Breast epithelium (tissue), 4 donors: ENCODE data around the gene RSU1. TPM values are rescaled to one million over a fixed set of nuclear protein-coding genes. Genes with fewer than 3 reads are reported as not detected.

ENCODE experiments used
- DNase-seq, 2 donors: peaks; one replicate each; pipeline ENCODE4 v3.0.0-alpha.2; 2019; ENCODE audit warnings: low spot score in 2 of 2
- H3K27ac ChIP-seq, 2 donors: fragments of 200-600 bp; sonication (generic) in 1 of 2; one replicate each; pipeline ENCODE4 v1.5.1; 2016 to 2019; ENCODE audit warnings: mild to moderate bottlenecking in 1 of 2
- H3K27me3 ChIP-seq, 2 donors: fragments of 200-600 bp; sonication (generic) in 1 of 2; one replicate each; pipeline versions ENCODE4 v1.5.1 to v1.6.0; 2017 to 2019; ENCODE audit warnings: control low read depth in 1 of 2, mild to moderate bottlenecking in 1 of 2
- H3K36me3 ChIP-seq: fragments of 200-600 bp; one replicate; pipeline ENCODE4 v1.5.1; 2019
- H3K4me1 ChIP-seq, 2 donors: fragments of 200-600 bp; sonication (generic); one replicate each; pipeline ENCODE4 v1.5.1; 2016 to 2019; ENCODE audit warnings: control low read depth in 1 of 2
- H3K4me3 ChIP-seq, 3 donors: fragments of 200-600 bp; sonication (generic); 1 replicate in 2 of 3; 2 replicates in 1 of 3; pipeline ENCODE4 v1.5.1; 2016 to 2019; ENCODE audit warnings: mild to moderate bottlenecking in 3 of 3, moderate library complexity in 2 of 3
- H3K9me3 ChIP-seq, 2 donors: fragments of 200-600 bp; sonication (generic) in 1 of 2; one replicate each; pipeline ENCODE4 v1.5.1; 2016 to 2019; ENCODE audit warnings: control low read depth in 1 of 2
- POLR2A ChIP-seq: fragments of 450-650 bp; IDR thresholded peaks from one replicate; pipeline ENCODE4 v1.6.1; 2016; ENCODE audit warnings: antibody characterized with exemption, mild to moderate bottlenecking, moderate library complexity
- POLR2AphosphoS5 ChIP-seq, 3 donors: sonication (generic); formaldehyde crosslinking; IDR thresholded peaks; one replicate each; pipeline ENCODE4 v1.6.1; 2017; ENCODE audit warnings: antibody characterized with exemption in 3 of 3
- intact Hi-C: fragments of 100-400 bp; cut with DNase I; formaldehyde crosslinking; loops from one replicate; pipeline ENCODE4 v1.15.1; 2023; ENCODE audit warnings: low total_unique reads
- total RNA-seq, 3 donors: library from RNA; depleted of rRNA; stranded (reverse); fragments of >200 nt; gene quantifications; one replicate each; pipeline ENCODE4 v1.1.0, GENCODE V29; 2016
- TF ChIP-seq, protein P1 (sequence below), 3 donors: fragments of 450-650 bp; IDR thresholded peaks; one replicate each; pipeline ENCODE4 v1.5.1; 2016 to 2017; ENCODE audit warnings: antibody characterized with exemption in 3 of 3, mild to moderate bottlenecking in 3 of 3, moderate library complexity in 3 of 3

The RSU1 gene
- total RNA-seq, 3 donors from 2014 or later: 60.9 to 74.1 (median 63.6) TPM

DNA sequence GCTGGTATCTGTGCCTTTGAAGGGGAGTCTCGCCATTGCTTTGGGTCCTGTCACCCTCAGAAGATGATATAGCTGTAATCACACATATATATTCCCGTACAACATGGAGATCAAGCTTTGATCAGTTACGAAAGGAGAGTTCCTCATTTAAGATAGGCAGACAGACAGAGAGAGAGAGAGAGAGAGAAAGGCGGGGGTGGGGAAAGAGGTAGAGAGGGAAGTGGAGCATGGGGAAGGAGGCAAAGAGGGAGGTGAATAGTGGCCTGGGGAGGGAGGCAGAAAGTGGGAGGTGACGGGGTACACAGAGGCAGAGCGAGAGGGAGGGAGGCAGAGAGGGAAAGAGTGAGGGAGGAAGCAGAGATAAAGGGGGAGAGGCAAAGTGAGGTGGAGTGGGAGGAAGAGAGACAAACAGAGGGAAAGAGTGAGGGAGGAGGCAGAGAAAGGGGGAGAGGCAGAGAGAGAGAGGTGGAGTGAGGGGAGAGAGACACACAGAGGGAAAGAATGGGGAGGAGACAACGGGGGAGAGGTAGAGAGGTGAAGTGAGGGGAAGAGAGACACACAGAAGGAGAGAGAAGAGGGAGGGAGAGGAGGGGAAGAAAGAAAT lies 250.9 kb downstream of the RSU1 start:
- no peak overlapping the region for H3K27ac ChIP-seq
- H3K4me3 ChIP-seq: no peak overlapping the region
- intact Hi-C loops: no loop called here
- no peaks in the 10 kb centered on the region for H3K36me3 ChIP-seq
- DNase-seq: no peak
- TF ChIP-seq POLR2A (no peak), POLR2AphosphoS5 (IDR thresholded peaks at IDR 0.05) (no peak)
- TF ChIP-seq, protein P1, sequence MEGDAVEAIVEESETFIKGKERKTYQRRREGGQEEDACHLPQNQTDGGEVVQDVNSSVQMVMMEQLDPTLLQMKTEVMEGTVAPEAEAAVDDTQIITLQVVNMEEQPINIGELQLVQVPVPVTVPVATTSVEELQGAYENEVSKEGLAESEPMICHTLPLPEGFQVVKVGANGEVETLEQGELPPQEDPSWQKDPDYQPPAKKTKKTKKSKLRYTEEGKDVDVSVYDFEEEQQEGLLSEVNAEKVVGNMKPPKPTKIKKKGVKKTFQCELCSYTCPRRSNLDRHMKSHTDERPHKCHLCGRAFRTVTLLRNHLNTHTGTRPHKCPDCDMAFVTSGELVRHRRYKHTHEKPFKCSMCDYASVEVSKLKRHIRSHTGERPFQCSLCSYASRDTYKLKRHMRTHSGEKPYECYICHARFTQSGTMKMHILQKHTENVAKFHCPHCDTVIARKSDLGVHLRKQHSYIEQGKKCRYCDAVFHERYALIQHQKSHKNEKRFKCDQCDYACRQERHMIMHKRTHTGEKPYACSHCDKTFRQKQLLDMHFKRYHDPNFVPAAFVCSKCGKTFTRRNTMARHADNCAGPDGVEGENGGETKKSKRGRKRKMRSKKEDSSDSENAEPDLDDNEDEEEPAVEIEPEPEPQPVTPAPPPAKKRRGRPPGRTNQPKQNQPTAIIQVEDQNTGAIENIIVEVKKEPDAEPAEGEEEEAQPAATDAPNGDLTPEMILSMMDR (IDR thresholded peaks at IDR 0.05): no peak
- H3K9me3 ChIP-seq: no peaks in the 10 kb centered on the region
- H3K27me3 ChIP-seq: no peaks in the 10 kb centered on the region
- H3K4me1 ChIP-seq: no peaks in the 10 kb centered on the region

DNA sequence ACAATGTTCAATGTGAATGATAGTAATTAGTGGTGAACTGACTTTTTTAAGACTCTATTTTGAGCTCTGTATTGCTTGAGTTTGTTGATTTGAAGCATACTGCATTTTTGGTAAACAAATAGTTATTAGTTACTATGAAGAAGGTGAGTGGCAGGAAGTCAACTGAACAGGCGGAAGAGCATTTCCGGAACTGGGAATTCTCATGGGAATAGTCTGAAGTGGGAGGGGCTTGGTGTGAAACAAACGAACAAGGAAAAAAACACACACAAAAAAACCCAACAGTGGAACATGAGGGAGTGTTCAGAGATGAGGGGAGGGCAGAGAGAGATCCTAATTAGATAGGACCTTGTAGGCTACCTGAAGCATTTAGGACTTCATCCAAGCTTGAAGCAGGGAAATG lies 251.6 kb downstream of the RSU1 start:
- TF ChIP-seq, protein P1 (IDR thresholded peaks at IDR 0.05): no peak
- TF ChIP-seq POLR2AphosphoS5 (IDR thresholded peaks at IDR 0.05) (no peak), POLR2A (no peak)
- intact Hi-C loops: no loop called here
- DNase-seq: no peak
- no peaks in the 10 kb centered on the region for H3K4me1 ChIP-seq
- H3K27me3 ChIP-seq: no peaks in the 10 kb centered on the region
- no peaks in the 10 kb centered on the region for H3K36me3 ChIP-seq
- no peak overlapping the region for H3K27ac ChIP-seq
- no peak overlapping the region for H3K4me3 ChIP-seq
- no peaks in the 10 kb centered on the region for H3K9me3 ChIP-seq

DNA sequence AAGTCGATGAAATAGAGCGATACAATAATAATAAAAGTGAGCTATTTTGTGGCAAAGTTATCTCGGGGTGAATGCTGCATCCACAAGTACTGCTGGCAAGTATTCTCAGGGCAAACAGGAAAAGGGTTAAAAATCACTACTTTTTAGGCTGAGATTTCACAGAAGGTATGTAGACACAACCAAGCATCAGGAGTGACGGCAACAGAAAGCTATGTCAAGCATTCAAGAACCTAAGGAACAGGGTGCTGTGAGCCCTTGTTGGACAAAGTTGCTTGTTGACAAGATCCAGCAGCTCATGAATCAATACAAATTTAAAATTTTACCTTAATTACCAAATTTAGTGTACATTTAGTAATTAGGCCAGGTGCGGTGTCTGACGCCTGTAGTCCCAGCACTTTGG lies 254.3 kb downstream of the RSU1 start:
- no peaks in the 10 kb centered on the region for H3K4me1 ChIP-seq
- TF ChIP-seq POLR2A: no peak
- no peak for TF ChIP-seq POLR2AphosphoS5 (IDR thresholded peaks at IDR 0.05)
- TF ChIP-seq, protein P1 (IDR thresholded peaks at IDR 0.05): no peak
- intact Hi-C loops: no loop called here
- H3K27ac ChIP-seq: no peak overlapping the region
- H3K36me3 ChIP-seq: no peaks in the 10 kb centered on the region
- H3K4me3 ChIP-seq: no peak overlapping the region
- DNase-seq: no peak
- H3K27me3 ChIP-seq: no peaks in the 10 kb centered on the region
- peaks cover 6 to 10% of the 10 kb centered on the region in 2 donors for H3K9me3 ChIP-seq

DNA sequence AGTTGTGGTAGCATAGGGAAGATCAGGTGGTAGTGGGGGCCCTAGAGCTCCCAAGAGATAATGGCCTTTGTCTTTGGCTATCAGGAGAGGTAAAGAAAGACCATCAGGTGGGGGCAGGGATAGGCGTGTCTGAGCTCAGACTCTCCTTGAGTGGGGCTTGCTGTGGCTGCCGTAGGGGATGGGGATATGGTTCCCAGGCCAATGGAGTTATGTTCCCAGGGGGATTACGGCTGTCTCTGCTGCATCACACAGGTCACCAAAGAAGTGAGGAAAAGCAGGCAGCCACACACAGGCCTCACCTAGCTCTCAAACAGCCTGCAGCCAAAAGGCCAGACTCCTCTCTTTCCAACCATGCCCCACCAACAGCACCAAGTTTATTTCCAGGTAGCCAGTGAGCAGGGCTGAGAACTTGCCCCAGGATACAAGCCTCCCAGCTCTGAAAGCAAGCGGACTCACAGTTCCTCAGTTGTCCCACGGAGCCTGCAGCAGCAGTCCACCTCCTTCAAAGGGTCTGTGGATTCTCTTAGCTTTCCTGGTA lies 257.9 kb downstream of the RSU1 start:
- TF ChIP-seq POLR2AphosphoS5 (IDR thresholded peaks at IDR 0.05) (no peak), POLR2A (no peak)
- TF ChIP-seq, protein P1 (IDR thresholded peaks at IDR 0.05): no peak
- peaks cover 6 to 10% of the 10 kb centered on the region in 2 donors for H3K9me3 ChIP-seq
- H3K36me3 ChIP-seq: no peaks in the 10 kb centered on the region
- no peaks in the 10 kb centered on the region for H3K4me1 ChIP-seq
- intact Hi-C loops: no loop called here
- DNase-seq: no peak
- no peak overlapping the region for H3K27ac ChIP-seq
- H3K27me3 ChIP-seq: no peaks in the 10 kb centered on the region
- no peak overlapping the region for H3K4me3 ChIP-seq

DNA sequence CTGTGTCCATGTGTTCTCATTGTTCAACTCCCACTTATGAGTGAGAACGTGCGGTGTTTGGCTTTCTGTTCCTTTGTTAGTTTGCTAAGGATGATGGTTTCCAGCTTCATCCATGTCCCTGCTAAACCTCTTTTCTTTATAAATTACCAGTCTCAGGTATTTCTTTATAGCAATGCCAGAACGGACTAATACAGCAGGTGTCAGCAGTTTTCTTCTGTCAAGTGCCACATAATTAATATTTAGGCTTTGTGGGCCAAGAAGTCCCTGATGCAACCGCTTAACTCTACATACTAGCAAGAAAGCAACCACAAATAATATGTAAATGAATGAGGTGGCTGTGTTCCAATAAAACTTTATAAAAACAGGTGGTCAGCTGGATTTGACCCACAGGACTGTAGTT lies 269.3 kb downstream of the RSU1 start:
- no peak for TF ChIP-seq POLR2A
- TF ChIP-seq POLR2AphosphoS5 (IDR thresholded peaks at IDR 0.05): no peak
- TF ChIP-seq, protein P1 (IDR thresholded peaks at IDR 0.05): no peak
- H3K27me3 ChIP-seq: no peaks in the 10 kb centered on the region
- H3K4me3 ChIP-seq: no peak overlapping the region
- no peak for DNase-seq
- intact Hi-C loops: no loop called here
- H3K36me3 ChIP-seq: no peaks in the 10 kb centered on the region
- H3K27ac ChIP-seq: no peak overlapping the region
- H3K4me1 ChIP-seq: no peaks in the 10 kb centered on the region
- no peaks in the 10 kb centered on the region for H3K9me3 ChIP-seq
